Loucy (cell line): ENCODE data around the gene ST6GALNAC4.
"Not testable (repeated sequence)": the region's sequence is repeated elsewhere in the genome, so short reads cannot be mapped to it uniquely, and the experiment has no call there.

Source experiments
- H2AFZ ChIP-seq: fragments of 200-600 bp; sonication (generic); 2 replicates; pipeline ENCODE4 v1.6.0; 2016; ENCODE audit warnings: antibody characterized with exemption, mild to moderate bottlenecking, low read length, moderate library complexity
- H3F3A ChIP-seq: fragments of 200-600 bp; 2 replicates; pipeline ENCODE4 v1.6.0; 2016; ENCODE audit warnings: antibody characterized with exemption, low read depth, mild to moderate bottlenecking
- H3K27me3 ChIP-seq: fragments of 200-600 bp; sonication (generic); 2 replicates; pipeline ENCODE4 v1.6.1; 2014; ENCODE audit warnings: low read length, mild to moderate bottlenecking; ENCODE audit not compliant: insufficient read depth, poor library complexity, severe bottlenecking
- H3K36me3 ChIP-seq: fragments of 200-600 bp; sonication (generic); 2 replicates; pipeline ENCODE4 v1.6.1; 2016; ENCODE audit warnings: low read length; ENCODE audit not compliant: insufficient read depth
- H3K4me1 ChIP-seq: fragments of 200-600 bp; sonication (generic); 2 replicates; pipeline ENCODE4 v1.5.1; 2014; ENCODE audit warnings: low read length, mild to moderate bottlenecking; ENCODE audit not compliant: insufficient read depth, poor library complexity, severe bottlenecking
- H3K4me2 ChIP-seq: fragments of 200-600 bp; sonication (generic); 2 replicates; pipeline ENCODE4 v1.6.0; 2014; ENCODE audit warnings: antibody characterized with exemption, low read length, low read depth, mild to moderate bottlenecking; ENCODE audit not compliant: poor library complexity, severe bottlenecking
- H3K4me3 ChIP-seq: fragments of 200-600 bp; sonication (generic); 2 replicates; pipeline ENCODE4 v1.5.1; 2014; ENCODE audit warnings: low read length, mild to moderate bottlenecking, mixed read lengths; ENCODE audit not compliant: poor library complexity, severe bottlenecking
- H3K79me2 ChIP-seq: fragments of 200-600 bp; sonication (generic); 2 replicates; pipeline ENCODE4 v1.6.1; 2014; ENCODE audit warnings: low read length; ENCODE audit not compliant: insufficient read depth
- H3K9ac ChIP-seq: fragments of 200-600 bp; sonication (generic); 2 replicates; pipeline ENCODE4 v1.6.0; 2014; ENCODE audit warnings: mild to moderate bottlenecking, low read depth, low read length, moderate library complexity; ENCODE audit not compliant: poor library complexity, severe bottlenecking
- H3K9me2 ChIP-seq: fragments of 200-600 bp; sonication (generic); replicated peaks from 2 replicates; pipeline ENCODE4 v1.6.1; 2016; ENCODE audit warnings: low read depth, low read length, mixed read lengths
- H3K9me3 ChIP-seq: fragments of 200-600 bp; sonication (generic); 2 replicates; pipeline ENCODE4 v1.6.1; 2014; ENCODE audit warnings: mild to moderate bottlenecking, antibody characterized with exemption, low read length, low read depth; ENCODE audit not compliant: insufficient read depth
- H4K20me1 ChIP-seq: fragments of 200-600 bp; sonication (generic); 2 replicates; pipeline ENCODE4 v1.6.0; 2014; ENCODE audit warnings: antibody characterized with exemption, low read length, mild to moderate bottlenecking; ENCODE audit not compliant: insufficient read depth, poor library complexity, severe bottlenecking
- EZH2phosphoT487 ChIP-seq: fragments of 200-600 bp; IDR thresholded peaks from 2 replicates; pipeline ENCODE4 v1.6.1; 2018; ENCODE audit warnings: antibody characterized with exemption, mild to moderate bottlenecking, moderate library complexity, borderline replicate concordance
- TF ChIP-seq, protein P1 (sequence below): fragments of 200-600 bp; sonication (generic); conservative IDR thresholded peaks from 2 replicates; pipeline ENCODE4 v1.5.1; 2014; ENCODE audit warnings: mild to moderate bottlenecking, antibody characterized with exemption, low read length

ST6GALNAC4 gene

DNA sequence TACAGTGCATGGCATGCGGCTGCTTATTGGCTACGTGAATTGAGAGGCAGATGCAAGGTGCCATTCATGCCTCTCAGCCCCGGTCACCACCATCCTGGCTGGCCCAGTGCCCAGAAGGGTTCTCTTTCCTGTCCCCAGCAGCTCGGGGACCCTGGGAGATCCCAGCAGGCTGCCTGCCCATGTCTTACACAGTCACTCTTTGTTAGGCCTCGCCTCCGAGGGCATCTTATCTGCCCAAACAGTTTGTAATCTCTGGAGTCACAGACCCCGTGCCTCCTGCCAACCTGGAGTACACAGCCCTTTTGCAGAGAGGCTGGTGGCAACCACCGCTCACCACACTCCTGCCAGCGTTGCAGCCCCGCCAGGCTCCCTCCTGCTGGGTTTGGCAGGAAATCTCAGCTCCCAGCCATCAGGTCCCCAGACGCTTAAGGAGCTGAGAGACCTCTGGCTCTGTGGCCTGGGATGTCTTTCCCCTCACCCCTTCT, 32.4 kb downstream of the ST6GALNAC4 start:
- H3K9ac ChIP-seq, result peak overlapping the region; percentile 38

DNA sequence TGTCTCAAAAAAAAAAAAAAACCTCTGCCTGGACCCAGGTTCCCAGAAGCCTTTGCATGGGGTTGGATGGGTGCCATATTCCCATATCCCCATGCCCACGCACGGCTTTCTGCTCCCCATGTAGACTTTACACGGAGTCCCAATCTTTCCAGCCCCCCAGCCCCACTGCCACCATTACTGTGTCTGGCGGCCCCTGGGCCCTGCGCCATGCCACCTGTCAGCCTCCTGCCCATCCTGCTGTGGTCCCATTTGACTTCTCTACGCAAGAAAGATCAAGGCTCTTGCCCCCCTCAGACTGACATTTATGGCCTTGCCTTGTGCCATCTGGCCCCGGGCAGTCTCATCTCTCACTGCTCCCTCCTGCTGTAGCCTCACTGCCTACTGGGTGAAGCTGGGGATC, 32.9 kb downstream of the ST6GALNAC4 start:
- no peak overlapping the region for H3K9ac ChIP-seq
- H2AFZ ChIP-seq, result no peak overlapping the region

More for the DNA sequence above, 32.4 kb downstream of the ST6GALNAC4 start:
- Histone ChIP-seq H3K4me2 (peak overlapping the region; percentile 59), H3K36me3 (peaks cover 4% of the 10 kb centered on the region; the same call in 1 of the 2 replicates), H2AFZ (no peak overlapping the region), H3K27me3 (no peaks in the 10 kb centered on the region), H3K4me3 (peak overlapping the region; percentile 21), H3F3A (no peaks in the 10 kb centered on the region), H3K9me3 (no peaks in the 10 kb centered on the region), H3K9me2 (no peaks in the 10 kb centered on the region), H3K79me2 (no peaks in the 10 kb centered on the region), H4K20me1 (no peaks in the 10 kb centered on the region), H3K4me1 (peaks cover 28% of the 10 kb centered on the region)
- no peak for TF ChIP-seq EZH2phosphoT487
- TF ChIP-seq, protein P1, sequence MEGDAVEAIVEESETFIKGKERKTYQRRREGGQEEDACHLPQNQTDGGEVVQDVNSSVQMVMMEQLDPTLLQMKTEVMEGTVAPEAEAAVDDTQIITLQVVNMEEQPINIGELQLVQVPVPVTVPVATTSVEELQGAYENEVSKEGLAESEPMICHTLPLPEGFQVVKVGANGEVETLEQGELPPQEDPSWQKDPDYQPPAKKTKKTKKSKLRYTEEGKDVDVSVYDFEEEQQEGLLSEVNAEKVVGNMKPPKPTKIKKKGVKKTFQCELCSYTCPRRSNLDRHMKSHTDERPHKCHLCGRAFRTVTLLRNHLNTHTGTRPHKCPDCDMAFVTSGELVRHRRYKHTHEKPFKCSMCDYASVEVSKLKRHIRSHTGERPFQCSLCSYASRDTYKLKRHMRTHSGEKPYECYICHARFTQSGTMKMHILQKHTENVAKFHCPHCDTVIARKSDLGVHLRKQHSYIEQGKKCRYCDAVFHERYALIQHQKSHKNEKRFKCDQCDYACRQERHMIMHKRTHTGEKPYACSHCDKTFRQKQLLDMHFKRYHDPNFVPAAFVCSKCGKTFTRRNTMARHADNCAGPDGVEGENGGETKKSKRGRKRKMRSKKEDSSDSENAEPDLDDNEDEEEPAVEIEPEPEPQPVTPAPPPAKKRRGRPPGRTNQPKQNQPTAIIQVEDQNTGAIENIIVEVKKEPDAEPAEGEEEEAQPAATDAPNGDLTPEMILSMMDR, result no peak

DNA sequence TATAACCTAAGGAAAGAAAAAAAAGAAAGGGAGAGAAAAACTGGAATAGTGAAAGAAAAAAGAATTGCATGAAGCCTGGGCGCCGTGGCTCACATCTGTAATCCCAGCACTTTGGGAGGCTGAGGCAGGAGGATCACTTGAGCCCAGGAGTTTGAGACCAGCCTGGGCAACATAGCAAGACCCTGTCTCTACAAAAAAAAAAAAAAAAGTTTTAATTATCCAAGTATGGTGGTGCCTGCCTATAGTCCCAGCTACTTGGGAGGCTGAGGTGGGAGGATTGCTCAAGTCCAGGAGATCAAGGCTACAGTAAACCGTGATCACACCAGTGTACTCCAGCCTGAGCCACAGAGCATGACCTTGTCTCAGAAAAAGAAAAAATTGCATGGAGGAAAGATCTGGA, 35.1 kb downstream of the ST6GALNAC4 start:
- H3K9me3 ChIP-seq, H3K4me3 ChIP-seq, H3K4me2 ChIP-seq, H3K9me2 ChIP-seq, H3K36me3 ChIP-seq, H4K20me1 ChIP-seq, H2AFZ ChIP-seq, H3K27me3 ChIP-seq, H3K79me2 ChIP-seq, H3F3A ChIP-seq, H3K9ac ChIP-seq: not testable (repeated sequence)
- peaks cover 20% of the 10 kb centered on the region for H3K4me1 ChIP-seq

More for the DNA sequence above, 32.9 kb downstream of the ST6GALNAC4 start:
- TF ChIP-seq EZH2phosphoT487, result no peak
- TF ChIP-seq, protein P1, result no peak
- H3K36me3 ChIP-seq, result peaks cover 4% of the 10 kb centered on the region; the same call in 1 of the 2 replicates
- H3K9me3 ChIP-seq, result no peaks in the 10 kb centered on the region
- no peaks in the 10 kb centered on the region for H3K27me3 ChIP-seq
- no peaks in the 10 kb centered on the region for H3F3A ChIP-seq
- H3K4me2 ChIP-seq, result peak overlapping the region; percentile 59
- H3K4me3 ChIP-seq, result peak overlapping the region; percentile 21
- H4K20me1 ChIP-seq, result no peaks in the 10 kb centered on the region
- no peaks in the 10 kb centered on the region for H3K9me2 ChIP-seq
- H3K4me1 ChIP-seq, result peaks cover 28% of the 10 kb centered on the region
- H3K79me2 ChIP-seq, result no peaks in the 10 kb centered on the region

DNA sequence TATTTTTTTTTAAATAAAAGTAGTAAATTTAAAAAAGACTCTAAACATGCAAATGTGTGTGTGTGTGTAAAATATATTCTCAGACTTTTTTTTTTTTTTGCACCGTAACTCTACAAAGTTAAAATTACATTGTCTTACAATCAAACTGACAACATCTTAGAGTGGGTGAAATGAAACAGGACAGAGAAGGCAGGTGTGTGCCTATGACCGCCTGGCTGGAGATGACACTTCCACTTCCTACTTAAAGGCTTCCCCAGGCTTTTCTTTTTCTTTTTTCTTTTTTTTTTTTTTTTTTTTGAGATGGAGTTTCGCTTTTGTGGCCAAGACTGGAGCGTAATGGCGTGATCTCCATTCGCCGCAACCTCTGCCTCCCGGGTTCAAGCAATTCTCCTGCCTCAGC, 36.7 kb downstream of the ST6GALNAC4 start:
- Histone ChIP-seq H3K4me3 (no peak overlapping the region), H3K9me3 (no peaks in the 10 kb centered on the region), H3K9ac (no peak overlapping the region)

More for the DNA sequence above, 36.7 kb downstream of the ST6GALNAC4 start:
- Histone ChIP-seq H4K20me1 (no peaks in the 10 kb centered on the region), H3K9me2 (no peaks in the 10 kb centered on the region), H3K4me2 (no peak overlapping the region), H3K4me1 (peaks cover 15% of the 10 kb centered on the region), H3K36me3 (no peaks in the 10 kb centered on the region), H3F3A (no peaks in the 10 kb centered on the region), H2AFZ (no peak overlapping the region), H3K27me3 (no peaks in the 10 kb centered on the region), H3K79me2 (no peaks in the 10 kb centered on the region)
- TF ChIP-seq, protein P1, result no peak
- TF ChIP-seq EZH2phosphoT487, result no peak
